RWPE1 (cell line): ENCODE data around the gene ECE1.

Experiments used
- CTCF ChIA-PET: fragments of 350-600 bp; sonication (Branson Sonifier 250); formaldehyde crosslinking; extraction: SDS; loops from one replicate; lab custom pipeline; 2021; lab: Yijun Ruan, JAX
- POLR2A ChIA-PET: fragments of 400-600 bp; formaldehyde crosslinking; extraction: SDS; loops from one replicate; lab custom pipeline; 2020; ENCODE audit warnings: antibody characterized with exemption; ENCODE audit not compliant: low non-redundant PET; lab: Yijun Ruan, JAX
- DNase-seq: peaks from one replicate; pipeline ENCODE4 v3.0.0; 2012; ENCODE audit warnings: low spot score
- H3K27ac ChIP-seq: fragments of 450-650 bp; 2 replicates; pipeline ENCODE4 v1.5.1; 2017
- TF ChIP-seq, protein P1 (sequence below): fragments of 450-650 bp; conservative IDR thresholded peaks from 2 replicates; pipeline ENCODE4 v1.5.1; 2017; ENCODE audit warnings: low read depth, mild to moderate bottlenecking

The ECE1 gene

DNA sequence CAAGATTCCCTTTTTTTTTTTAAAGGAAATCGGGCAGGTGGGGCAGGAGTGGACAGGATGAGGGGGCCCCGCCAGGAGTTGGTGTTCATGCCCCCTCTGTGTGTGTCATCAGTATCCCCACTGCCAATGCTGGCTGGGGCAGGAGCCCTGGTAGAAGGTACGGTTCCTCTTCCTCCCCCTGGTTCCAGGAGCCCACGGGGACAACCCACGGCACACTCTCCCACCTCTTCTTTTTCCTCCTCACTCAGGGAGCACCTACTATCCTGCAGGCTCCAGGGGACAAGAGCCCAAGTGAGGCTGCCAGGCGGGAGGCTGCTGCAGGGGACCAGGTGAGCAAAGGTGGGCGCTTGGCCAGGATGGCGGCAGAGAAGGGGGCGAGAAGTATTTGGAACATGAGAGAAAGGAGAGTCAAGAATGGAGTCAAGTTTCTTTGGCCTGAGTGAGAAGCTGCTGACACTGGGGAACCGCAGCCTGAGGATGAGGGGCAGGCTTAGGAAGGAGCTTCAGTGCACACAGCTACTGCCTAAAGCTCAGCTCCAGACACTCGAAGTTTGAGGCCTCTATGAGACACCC, 26.5 kb downstream of the ECE1 start:
- CTCF ChIA-PET = interaction anchor here (1.4 kb wide), 1 partner anchor 9 kb away, joined by 3 read pairs; no protein-coding TSS in a partner anchor

DNA sequence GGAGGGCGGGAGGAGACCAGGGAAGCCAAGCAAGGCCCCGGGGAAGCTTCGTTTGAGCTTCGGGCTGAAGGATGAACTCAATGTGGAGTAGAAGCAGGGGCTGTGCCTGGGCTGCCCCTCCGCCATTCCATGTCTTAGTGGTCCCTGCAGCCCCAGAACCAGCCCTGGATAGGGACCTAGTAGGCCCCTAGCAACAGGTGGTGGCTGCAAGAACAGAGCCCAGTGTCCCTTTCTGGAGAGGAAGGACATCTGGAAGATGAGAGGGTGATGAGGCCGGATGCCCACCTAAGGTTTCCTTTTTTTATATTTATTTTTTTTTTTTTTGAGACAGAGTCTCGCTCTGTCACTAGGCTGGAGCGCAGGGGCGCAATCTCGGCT, 27.2 kb downstream of the ECE1 start:
- TF ChIP-seq, protein P1, sequence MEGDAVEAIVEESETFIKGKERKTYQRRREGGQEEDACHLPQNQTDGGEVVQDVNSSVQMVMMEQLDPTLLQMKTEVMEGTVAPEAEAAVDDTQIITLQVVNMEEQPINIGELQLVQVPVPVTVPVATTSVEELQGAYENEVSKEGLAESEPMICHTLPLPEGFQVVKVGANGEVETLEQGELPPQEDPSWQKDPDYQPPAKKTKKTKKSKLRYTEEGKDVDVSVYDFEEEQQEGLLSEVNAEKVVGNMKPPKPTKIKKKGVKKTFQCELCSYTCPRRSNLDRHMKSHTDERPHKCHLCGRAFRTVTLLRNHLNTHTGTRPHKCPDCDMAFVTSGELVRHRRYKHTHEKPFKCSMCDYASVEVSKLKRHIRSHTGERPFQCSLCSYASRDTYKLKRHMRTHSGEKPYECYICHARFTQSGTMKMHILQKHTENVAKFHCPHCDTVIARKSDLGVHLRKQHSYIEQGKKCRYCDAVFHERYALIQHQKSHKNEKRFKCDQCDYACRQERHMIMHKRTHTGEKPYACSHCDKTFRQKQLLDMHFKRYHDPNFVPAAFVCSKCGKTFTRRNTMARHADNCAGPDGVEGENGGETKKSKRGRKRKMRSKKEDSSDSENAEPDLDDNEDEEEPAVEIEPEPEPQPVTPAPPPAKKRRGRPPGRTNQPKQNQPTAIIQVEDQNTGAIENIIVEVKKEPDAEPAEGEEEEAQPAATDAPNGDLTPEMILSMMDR = no peak
- H3K27ac ChIP-seq = peak overlapping the region; percentile 92
- no peak for DNase-seq
- POLR2A ChIA-PET = no interaction called here
- CTCF ChIA-PET = no interaction called here

More for the DNA sequence above, 26.5 kb downstream of the ECE1 start:
- peak overlapping the region; percentile 92 for H3K27ac ChIP-seq
- DNase-seq = no peak
- TF ChIP-seq, protein P1 = no peak
- POLR2A ChIA-PET = no interaction called here

DNA sequence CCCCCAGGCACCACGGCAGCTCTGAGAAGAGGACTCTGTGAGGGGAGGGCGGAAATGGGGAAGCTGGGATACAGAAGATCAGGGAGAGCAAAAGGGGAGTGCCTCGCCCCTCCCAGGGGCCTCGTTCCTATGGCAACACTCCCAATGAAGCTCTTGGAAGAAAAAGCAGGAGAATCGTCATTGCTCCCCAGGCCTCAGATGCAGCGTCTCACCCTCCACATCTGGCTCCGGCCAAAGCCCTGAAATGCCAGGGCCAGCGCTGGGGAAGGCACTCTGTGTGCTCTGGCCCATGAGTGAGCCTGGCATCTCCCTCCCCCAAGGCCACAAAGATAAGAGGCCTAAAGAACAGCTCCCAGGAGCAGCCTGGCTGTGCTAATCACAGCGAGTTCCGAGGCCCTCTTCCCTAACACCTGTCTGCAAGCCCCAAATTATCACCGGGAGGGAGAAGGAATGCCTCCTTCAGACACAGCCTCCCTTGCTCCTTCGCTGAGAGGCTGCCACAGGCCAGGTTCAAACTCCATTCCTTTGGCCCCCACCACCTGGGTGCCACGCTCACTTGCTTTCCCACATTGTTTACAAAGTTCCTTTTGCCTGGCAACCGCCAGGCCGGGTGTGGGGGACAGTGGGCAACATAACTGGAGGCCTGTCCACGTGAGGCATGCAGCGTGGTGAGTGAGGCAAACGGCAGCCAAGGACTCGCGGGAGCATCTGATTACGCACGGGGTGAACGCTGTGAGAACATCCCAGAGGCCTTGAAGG, 27.8 kb downstream of the ECE1 start:
- TF ChIP-seq, protein P1 = no peak
- H3K27ac ChIP-seq = peak overlapping the region; percentile 92
- POLR2A ChIA-PET = interaction anchor here (1.0 kb wide), 1 partner anchor 83 kb away, joined by 3 read pairs; no protein-coding TSS in a partner anchor
- DNase-seq = no peak
- CTCF ChIA-PET = interaction anchor here (0.5 to 2.7 kb wide), 4 partner anchors 8 to 106 kb away, joined by 3 to 11 read pairs (median 6); no protein-coding TSS in a partner anchor

DNA sequence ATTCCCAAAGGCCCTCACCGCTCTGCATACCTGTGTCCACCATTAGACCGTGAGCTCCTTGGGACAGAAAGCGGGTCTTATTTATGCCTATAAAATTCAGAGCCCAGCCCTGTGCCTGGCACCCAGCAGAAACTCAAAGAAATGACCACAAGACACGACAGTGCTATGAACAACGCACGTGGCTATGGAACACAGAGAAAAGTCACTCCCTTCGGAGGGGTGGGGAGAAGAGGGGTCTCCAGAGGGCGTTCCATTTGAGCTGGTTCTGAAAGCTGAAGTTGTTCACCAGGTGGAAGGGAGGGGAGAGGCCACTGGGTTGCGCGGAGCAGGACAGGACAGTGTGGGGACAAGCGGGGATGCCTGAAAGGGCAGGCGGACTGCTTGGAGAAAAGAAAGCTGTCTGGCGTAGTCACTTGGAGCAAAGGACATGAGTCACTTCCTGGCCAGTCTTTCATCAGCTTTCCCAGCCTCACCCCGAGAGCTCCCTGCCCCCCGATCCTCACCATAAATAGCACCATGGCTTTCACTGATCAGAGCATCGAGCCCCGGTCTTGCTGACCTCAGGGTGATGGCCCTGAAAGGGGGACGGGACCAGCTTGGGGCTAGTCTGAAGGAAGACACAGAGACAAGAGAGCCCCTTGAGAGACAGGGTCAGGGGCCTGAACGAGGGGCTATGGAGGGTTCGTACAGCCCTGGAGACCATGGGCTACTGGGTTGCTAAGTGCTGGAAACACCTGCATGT, 28.5 kb downstream of the ECE1 start:
- peak overlapping the region; percentile 92 for H3K27ac ChIP-seq
- ChIA-PET CTCF (interaction anchor here (0.6 to 2.7 kb wide), 4 partner anchors 9 to 109 kb away, joined by 3 to 11 read pairs (median 7); no protein-coding TSS in a partner anchor), POLR2A (interaction anchor here (0.5 to 1.0 kb wide), 2 partner anchors 84 to 262 kb away, joined by 3 to 5 read pairs; no protein-coding TSS in a partner anchor)
- TF ChIP-seq, protein P1 = no peak
- peak; percentile 80 for DNase-seq

DNA sequence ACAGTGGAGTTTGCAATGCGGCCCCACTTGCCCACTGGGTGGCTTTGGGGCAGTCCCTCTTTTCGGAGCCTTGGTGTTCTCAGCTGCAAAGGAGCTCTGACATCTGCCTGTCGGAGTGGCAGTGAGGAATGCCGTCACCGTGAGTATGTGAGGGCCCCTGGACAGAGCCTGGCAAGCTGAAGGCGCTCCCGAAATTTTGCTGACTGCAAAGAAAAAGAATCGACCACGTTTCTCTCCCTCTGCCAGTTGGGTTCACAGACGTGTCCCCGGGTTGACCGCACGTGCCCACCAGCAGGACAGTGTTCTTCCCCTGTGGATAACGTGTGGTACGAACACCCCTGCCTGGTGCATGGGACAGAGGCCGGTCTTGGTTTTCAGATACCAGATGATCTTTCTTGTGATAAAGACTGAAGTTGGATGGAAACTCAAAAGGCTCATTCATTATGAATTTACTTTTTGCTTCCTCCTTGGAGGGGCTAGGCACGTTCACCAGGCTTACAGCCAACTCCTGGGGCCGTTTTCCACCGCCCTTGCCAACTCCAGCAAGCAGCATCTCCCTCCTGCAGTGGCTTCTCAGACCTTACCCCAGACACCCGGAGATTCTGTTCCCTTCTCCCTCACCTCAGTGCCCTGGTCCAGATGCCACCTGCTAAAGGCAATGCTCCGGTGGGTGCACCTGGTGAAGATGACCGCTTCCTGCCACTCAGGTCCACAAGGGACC, 29.7 kb downstream of the ECE1 start:
- H3K27ac ChIP-seq = peak overlapping the region; percentile 92
- CTCF ChIA-PET = interaction anchor here (0.7 to 2.7 kb wide), 3 partner anchors 10 to 110 kb away, joined by 4 to 11 read pairs (median 10); no protein-coding TSS in a partner anchor
- no peak for DNase-seq
- POLR2A ChIA-PET = no interaction called here
- TF ChIP-seq, protein P1 = no peak
